HepG2 (cell line): ENCODE results near the gene FAM110A. TPM values are rescaled to one million over a fixed set of nuclear protein-coding genes. Genes with fewer than 3 reads are reported as not detected.

Experiments used
- AHR ChIP-seq: IDR thresholded peaks from 2 replicates; pipeline ENCODE4 v1.6.1; 2018; ENCODE audit warnings: missing genetic modification reagents, missing compliant biosample characterization
- ATF2 ChIP-seq: sonication (generic); formaldehyde crosslinking; IDR thresholded peaks from 2 replicates; pipeline ENCODE4 v1.4.0; 2020; ENCODE audit warnings: missing genetic modification reagents
- CAMTA2 ChIP-seq: sonication (generic); formaldehyde crosslinking; IDR thresholded peaks from 2 replicates; pipeline ENCODE4 v1.4.0; 2020; ENCODE audit warnings: mild to moderate bottlenecking, missing genetic modification reagents, borderline replicate concordance
- CEBPZ ChIP-seq: IDR thresholded peaks from 2 replicates; pipeline ENCODE4 v1.6.1; 2012; ENCODE audit warnings: low read length, improper control_type of control experiment
- CENPT ChIP-seq: sonication (generic); formaldehyde crosslinking; IDR thresholded peaks from 2 replicates; pipeline ENCODE4 v1.8.0; 2022; ENCODE audit warnings: low read depth, mild to moderate bottlenecking, moderate library complexity, missing genetic modification reagents
- CREB3 ChIP-seq: sonication (generic); formaldehyde crosslinking; IDR thresholded peaks from 2 replicates; pipeline ENCODE4 v1.5.0; 2020; ENCODE audit warnings: missing genetic modification reagents
- CREBL2 ChIP-seq: sonication (generic); formaldehyde crosslinking; IDR thresholded peaks from 2 replicates; pipeline ENCODE4 v1.8.1; 2023; ENCODE audit warnings: missing genetic modification reagents, mild to moderate bottlenecking, borderline replicate concordance
- HNRNPLL ChIP-seq: fragments of 200-400 bp; formaldehyde crosslinking; IDR thresholded peaks from 2 replicates; pipeline ENCODE4 v1.6.1; 2017; ENCODE audit warnings: mild to moderate bottlenecking, low read depth, low read length; ENCODE audit not compliant: poor library complexity, severe bottlenecking
- KLF11 ChIP-seq: IDR thresholded peaks from 2 replicates; pipeline ENCODE4 v1.6.1; 2016; ENCODE audit warnings: missing compliant biosample characterization
- MBD4 ChIP-seq: IDR thresholded peaks from 2 replicates; pipeline ENCODE4 v1.6.1; 2012; ENCODE audit warnings: low read length, inconsistent platforms, borderline replicate concordance
- REPIN1 ChIP-seq: sonication (generic); formaldehyde crosslinking; IDR thresholded peaks from 2 replicates; pipeline ENCODE4 v1.8.0; 2022; ENCODE audit warnings: missing genetic modification reagents, low read depth, mild to moderate bottlenecking, borderline replicate concordance
- RNF219 ChIP-seq: sonication (generic); formaldehyde crosslinking; IDR thresholded peaks from 2 replicates; pipeline ENCODE4 v1.5.0; 2020; ENCODE audit warnings: mild to moderate bottlenecking, missing genetic modification reagents
- ZFAT ChIP-seq: sonication (generic); formaldehyde crosslinking; conservative IDR thresholded peaks from 2 replicates; pipeline ENCODE4 v1.8.1; 2023; ENCODE audit warnings: missing genetic modification reagents, inconsistent platforms
- ZKSCAN1 ChIP-seq: fragments of 150-350 bp; IDR thresholded peaks from 2 replicates; pipeline ENCODE4 v1.6.1; 2014; ENCODE audit warnings: low read length
- ZNF510 ChIP-seq: sonication (generic); formaldehyde crosslinking; IDR thresholded peaks from 2 replicates; pipeline ENCODE4 v1.4.0; 2020; ENCODE audit warnings: low read depth, mild to moderate bottlenecking, missing genetic modification reagents
- ZNF576 ChIP-seq: sonication (generic); formaldehyde crosslinking; IDR thresholded peaks from 2 replicates; pipeline ENCODE4 v1.4.0; 2020; ENCODE audit warnings: mild to moderate bottlenecking, missing genetic modification reagents
- ZNF598 ChIP-seq: sonication (generic); formaldehyde crosslinking; IDR thresholded peaks from 2 replicates; pipeline ENCODE4 v1.5.1; 2020; ENCODE audit warnings: mild to moderate bottlenecking, missing genetic modification reagents, borderline replicate concordance
- ZNF770 ChIP-seq: sonication (generic); formaldehyde crosslinking; IDR thresholded peaks from 2 replicates; pipeline ENCODE4 v1.5.0; 2020; ENCODE audit warnings: mild to moderate bottlenecking, missing genetic modification reagents
- polyA plus RNA-seq, 8 experiments: library from polyadenylated mRNA; depleted of rRNA in 3 of 8; stranded (reverse) in 7 of 8; unstranded in 1 of 8; fragments of >200 nt; fragmentation: Illumina TruSeq in 4 of 8; extraction: Trizol in 4 of 8; gene quantifications; 2 replicates each; pipeline versions ENCODE4 v1.2.1 to v1.2.3, GENCODE V29; 2011 to 2016; ENCODE audit warnings: low read depth in 4 of 8, missing spikeins in 1 of 8, mixed read lengths in 1 of 8; ENCODE audit not compliant: insufficient read depth in 1 of 8
- total RNA-seq, 5 experiments: library from RNA; depleted of rRNA; stranded (reverse); fragments of >200 nt; fragmentation: Illumina TruSeq; extraction: Trizol; gene quantifications; 2 replicates each; pipeline ENCODE4 v1.2.3, GENCODE V29; 2016; ENCODE audit warnings: low read depth in 1 of 5

The FAM110A gene
- total and polyA plus RNA-seq, 2 of the 13 experiments (the other 11 are each of a cell fraction or from before 2014, with no cell fraction given), result 1.9 TPM

- TF ChIP-seq ZNF770 (CRISPR knock-in tag) (0 out of 2 replicates have a peak, but pooled peaks have one; percentile 31), RNF219 (CRISPR knock-in tag) (no peak), HNRNPLL (peak; percentile 76), ZFAT (CRISPR knock-in tag) (no peak), CREBL2 (CRISPR knock-in tag) (no peak), ZKSCAN1 (no peak), CEBPZ (no peak), ZNF598 (CRISPR knock-in tag) (peak; percentile 80; the same call in 1 of the 2 replicates), CAMTA2 (no peak), ZNF510 (CRISPR knock-in tag) (peak; percentile 88; the same call in 1 of the 2 replicates), KLF11 (CRISPR knock-in tag) (no peak; the same call in 1 of the 2 replicates), ZNF576 (CRISPR knock-in tag) (no peak), MBD4 (no peak), CENPT (no peak), AHR (CRISPR knock-in tag) (0 out of 2 replicates have a peak, but pooled peaks have one; percentile 73), CREB3 (CRISPR knock-in tag) (no peak), REPIN1 (CRISPR knock-in tag) (peak; percentile 69; the same call in 1 of the 2 replicates), ATF2 (peak; percentile 52; the same call in 1 of the 2 replicates)
These were observed at the start of gene FAM110A (continued) for GRCh38 chr20:833450-834150.
